DMS53 (cell line): ENCODE results near the gene SGPL1.

Experiments used
- DNase-seq: peaks from one replicate; lab custom pipeline; 2025; lab: John Stamatoyannopoulos, UW

Gene SGPL1

GRCh38 chr10:70921285-70921684 is 105.5 kb downstream of the SGPL1 start:
- DNase-seq, result peak; percentile 9

GRCh38 chr10:70923696-70924095 is 107.9 kb downstream of the SGPL1 start:
- DNase-seq, result no peak

GRCh38 chr10:70925377-70926225 is 109.9 kb downstream of the SGPL1 start:
- DNase-seq, result peak; percentile 47

- no peak for DNase-seq
These were observed 110.7 kb downstream of the SGPL1 start for GRCh38 chr10:70926226-70927000.

- no peak for DNase-seq
These were observed 111.6 kb downstream of the SGPL1 start for GRCh38 chr10:70927189-70927943.

GRCh38 chr10:70928140-70928539 is 112.4 kb downstream of the SGPL1 start:
- DNase-seq, result no peak

- DNase-seq, result no peak
These were observed 114.7 kb downstream of the SGPL1 start for GRCh38 chr10:70930263-70931000.
